Mucosa of rectum (tissue), 2 donors: ENCODE measurements around the gene PLEKHG4B.
A peak's percentile ranks its signal among the peaks of the same experiment; 100 is the strongest.
"Not testable (repeated sequence)": the region's sequence is repeated elsewhere in the genome, so short reads cannot be mapped to it uniquely, and the experiment has no call there.

Experiments
- H3K27ac ChIP-seq, 2 donors: one replicate each; pipeline ENCODE4 v1.7.0; 2013; ENCODE audit warnings: inconsistent platforms in 2 of 2, low read depth in 2 of 2, low read length in 2 of 2
- H3K27me3 ChIP-seq, 2 donors: one replicate each; pipeline ENCODE4 v1.7.0; 2013; ENCODE audit warnings: low read length in 2 of 2; ENCODE audit not compliant: control insufficient read depth in 2 of 2, insufficient read depth in 2 of 2
- H3K36me3 ChIP-seq, 2 donors: one replicate each; pipeline ENCODE4 v1.7.0; 2013; ENCODE audit warnings: low read length in 2 of 2; ENCODE audit not compliant: control insufficient read depth in 2 of 2, insufficient read depth in 2 of 2
- H3K4me1 ChIP-seq, 2 donors: one replicate each; pipeline ENCODE4 v1.7.0; 2013; ENCODE audit warnings: low read length in 2 of 2, mild to moderate bottlenecking in 1 of 2; ENCODE audit not compliant: control insufficient read depth in 2 of 2, insufficient read depth in 2 of 2
- H3K4me3 ChIP-seq, 2 donors: one replicate each; pipeline ENCODE4 v1.7.0; 2013; ENCODE audit warnings: low read length in 2 of 2
- H3K9ac ChIP-seq, 2 donors: one replicate each; pipeline ENCODE4 v1.7.0; 2013; ENCODE audit warnings: low read length in 2 of 2, low read depth in 1 of 2, mild to moderate bottlenecking in 1 of 2
- H3K9me3 ChIP-seq, 2 donors: one replicate each; pipeline ENCODE4 v1.7.0; 2013; ENCODE audit warnings: low read length in 2 of 2; ENCODE audit not compliant: control insufficient read depth in 2 of 2
- donor health status: healthy.
- donor health status: Normal muscosa, but diverticular disease.

The PLEKHG4B gene, protein sequence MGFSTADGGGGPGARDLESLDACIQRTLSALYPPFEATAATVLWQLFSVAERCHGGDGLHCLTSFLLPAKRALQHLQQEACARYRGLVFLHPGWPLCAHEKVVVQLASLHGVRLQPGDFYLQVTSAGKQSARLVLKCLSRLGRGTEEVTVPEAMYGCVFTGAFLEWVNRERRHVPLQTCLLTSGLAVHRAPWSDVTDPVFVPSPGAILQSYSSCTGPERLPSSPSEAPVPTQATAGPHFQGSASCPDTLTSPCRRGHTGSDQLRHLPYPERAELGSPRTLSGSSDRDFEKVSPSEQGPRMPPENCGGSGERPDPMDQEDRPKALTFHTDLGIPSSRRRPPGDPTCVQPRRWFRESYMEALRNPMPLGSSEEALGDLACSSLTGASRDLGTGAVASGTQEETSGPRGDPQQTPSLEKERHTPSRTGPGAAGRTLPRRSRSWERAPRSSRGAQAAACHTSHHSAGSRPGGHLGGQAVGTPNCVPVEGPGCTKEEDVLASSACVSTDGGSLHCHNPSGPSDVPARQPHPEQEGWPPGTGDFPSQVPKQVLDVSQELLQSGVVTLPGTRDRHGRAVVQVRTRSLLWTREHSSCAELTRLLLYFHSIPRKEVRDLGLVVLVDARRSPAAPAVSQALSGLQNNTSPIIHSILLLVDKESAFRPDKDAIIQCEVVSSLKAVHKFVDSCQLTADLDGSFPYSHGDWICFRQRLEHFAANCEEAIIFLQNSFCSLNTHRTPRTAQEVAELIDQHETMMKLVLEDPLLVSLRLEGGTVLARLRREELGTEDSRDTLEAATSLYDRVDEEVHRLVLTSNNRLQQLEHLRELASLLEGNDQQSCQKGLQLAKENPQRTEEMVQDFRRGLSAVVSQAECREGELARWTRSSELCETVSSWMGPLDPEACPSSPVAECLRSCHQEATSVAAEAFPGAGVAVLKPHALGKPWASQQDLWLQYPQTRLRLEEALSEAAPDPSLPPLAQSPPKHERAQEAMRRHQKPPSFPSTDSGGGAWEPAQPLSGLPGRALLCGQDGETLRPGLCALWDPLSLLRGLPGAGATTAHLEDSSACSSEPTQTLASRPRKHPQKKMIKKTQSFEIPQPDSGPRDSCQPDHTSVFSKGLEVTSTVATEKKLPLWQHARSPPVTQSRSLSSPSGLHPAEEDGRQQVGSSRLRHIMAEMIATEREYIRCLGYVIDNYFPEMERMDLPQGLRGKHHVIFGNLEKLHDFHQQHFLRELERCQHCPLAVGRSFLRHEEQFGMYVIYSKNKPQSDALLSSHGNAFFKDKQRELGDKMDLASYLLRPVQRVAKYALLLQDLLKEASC (N-terminal part only)

DNA sequence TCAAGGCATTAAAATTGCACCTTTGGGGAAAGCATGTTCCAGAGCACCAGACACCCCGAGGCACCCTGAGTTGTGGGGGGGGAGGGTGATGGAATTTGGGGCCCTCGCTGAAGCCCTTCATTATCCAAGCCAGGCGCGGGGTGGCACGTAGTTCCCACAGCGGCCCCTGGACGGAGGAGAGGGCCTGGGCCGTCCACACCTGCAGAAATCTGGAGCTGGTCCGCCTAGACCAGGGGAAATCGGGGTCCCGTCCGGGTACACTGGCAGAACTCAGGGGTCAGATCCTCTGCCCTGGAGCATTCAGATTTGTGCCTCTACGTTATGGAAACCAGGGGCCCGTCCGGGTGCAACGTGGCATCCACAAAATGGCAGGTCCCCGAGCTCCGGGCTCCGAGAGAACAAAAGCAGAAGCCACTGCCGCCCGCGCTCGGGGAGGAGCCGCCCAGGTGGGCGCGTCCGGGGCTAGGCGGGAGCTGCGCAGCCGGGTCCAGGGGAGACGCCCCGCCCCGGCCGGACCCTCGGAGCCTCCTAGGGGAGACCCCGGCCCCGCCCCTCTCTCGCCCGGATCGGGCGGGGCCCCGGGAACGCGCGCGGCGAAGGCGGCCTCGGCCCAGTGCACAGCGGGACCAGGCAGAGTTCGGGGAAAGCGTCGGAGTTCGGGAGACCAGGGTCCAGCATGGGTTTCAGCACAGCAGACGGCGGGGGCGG lies at the start of gene PLEKHG4B:
PLEKHG4B (plus strand) TSS at position 613 of the 708 bp plus-strand sequence; CDS start at position 677, 64 bp downstream.
- Histone ChIP-seq H3K4me1 (no peaks in the 10 kb centered on the region), H3K4me3 (peak within 1 kb of the TSS in 1 of 2 donors; percentile 3), H3K27me3 (peaks cover 27 to 28% of the 10 kb centered on the region in 2 donors), H3K27ac (no peak within 1 kb of the TSS), H3K9me3 (no peaks in the 10 kb centered on the region), H3K9ac (no peak within 1 kb of the TSS), H3K36me3 (no peaks in the 10 kb centered on the region)

DNA sequence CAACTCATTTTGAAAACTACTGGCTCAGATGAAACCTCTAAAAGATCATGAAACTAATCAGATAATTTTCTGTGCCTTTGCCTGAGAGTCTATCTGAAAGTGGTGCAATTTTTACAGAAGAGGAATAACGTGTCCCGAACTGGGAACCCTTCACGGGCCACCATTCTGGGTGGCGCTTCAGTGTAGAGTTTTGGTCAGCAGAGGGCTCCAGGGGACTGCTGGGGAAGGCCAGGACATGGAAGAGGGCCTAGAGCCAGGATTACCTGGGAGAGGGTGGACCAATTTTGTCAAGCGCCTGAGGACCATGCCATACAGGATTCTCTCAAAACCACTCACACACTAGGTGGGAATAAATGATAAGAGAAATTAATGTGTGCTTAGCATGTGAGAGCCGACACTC lies 49.7 kb upstream of the PLEKHG4B start:
- no peaks in the 10 kb centered on the region for H3K36me3 ChIP-seq
- H3K27me3 ChIP-seq = peaks cover 0 to 7% of the 10 kb centered on the region in 2 donors
- no peak overlapping the region for H3K9ac ChIP-seq
- H3K4me3 ChIP-seq = no peak overlapping the region
- H3K4me1 ChIP-seq = no peaks in the 10 kb centered on the region
- no peak overlapping the region for H3K27ac ChIP-seq
- H3K9me3 ChIP-seq = no peaks in the 10 kb centered on the region

DNA sequence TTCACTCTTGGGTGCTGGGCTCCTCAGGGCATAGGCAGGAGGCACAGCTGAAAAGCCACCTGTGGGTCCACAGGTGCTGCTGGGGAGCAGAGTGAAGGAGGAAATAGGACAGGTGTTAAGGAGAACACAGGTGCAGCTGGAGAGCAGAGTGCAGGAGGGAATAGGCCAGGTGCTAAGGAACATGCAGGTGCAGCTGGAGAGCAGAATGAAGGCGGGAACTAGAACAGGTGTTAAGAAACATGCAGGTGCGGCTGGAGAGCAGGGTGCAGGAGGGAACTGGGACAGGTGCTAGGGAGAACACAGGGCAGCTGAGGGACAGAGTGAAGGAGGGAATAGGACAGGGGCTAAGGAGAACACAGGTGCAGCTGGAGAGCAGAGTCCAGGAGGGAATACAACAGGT lies 43.8 kb upstream of the PLEKHG4B start:
- H3K4me3 ChIP-seq = no peak overlapping the region

DNA sequence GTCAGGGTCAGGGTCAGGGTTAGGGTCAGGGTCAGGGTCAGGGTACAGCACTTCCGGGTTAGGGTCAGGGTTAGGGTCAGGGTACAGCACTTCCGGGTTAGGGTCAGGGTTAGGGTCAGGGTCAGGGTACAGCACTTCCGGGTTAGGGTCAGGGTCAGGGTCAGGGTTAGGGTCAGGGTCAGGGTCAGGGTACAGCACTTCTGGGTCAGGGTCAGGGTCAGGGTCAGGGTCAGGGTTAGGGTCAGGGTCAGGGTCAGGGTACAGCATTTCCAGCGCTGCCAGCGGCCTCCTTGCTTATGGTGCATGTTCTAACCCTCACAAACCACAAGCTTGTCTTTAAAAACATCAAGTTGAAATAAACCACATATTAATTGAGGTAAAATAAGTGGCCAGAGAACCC lies 42.4 kb upstream of the PLEKHG4B start:
- H3K4me1 ChIP-seq, H3K4me3 ChIP-seq, H3K9ac ChIP-seq, H3K9me3 ChIP-seq, H3K36me3 ChIP-seq, H3K27ac ChIP-seq: not testable (repeated sequence)
- peaks cover 0 to 19% of the 10 kb centered on the region in 2 donors for H3K27me3 ChIP-seq

More for the DNA sequence above, 43.8 kb upstream of the PLEKHG4B start:
- H3K27me3 ChIP-seq = peaks cover 0 to 12% of the 10 kb centered on the region in 2 donors
- H3K4me1 ChIP-seq = no peaks in the 10 kb centered on the region
- H3K9ac ChIP-seq = no peak overlapping the region
- H3K27ac ChIP-seq = no peak overlapping the region
- H3K36me3 ChIP-seq = no peaks in the 10 kb centered on the region
- H3K9me3 ChIP-seq = no peaks in the 10 kb centered on the region

DNA sequence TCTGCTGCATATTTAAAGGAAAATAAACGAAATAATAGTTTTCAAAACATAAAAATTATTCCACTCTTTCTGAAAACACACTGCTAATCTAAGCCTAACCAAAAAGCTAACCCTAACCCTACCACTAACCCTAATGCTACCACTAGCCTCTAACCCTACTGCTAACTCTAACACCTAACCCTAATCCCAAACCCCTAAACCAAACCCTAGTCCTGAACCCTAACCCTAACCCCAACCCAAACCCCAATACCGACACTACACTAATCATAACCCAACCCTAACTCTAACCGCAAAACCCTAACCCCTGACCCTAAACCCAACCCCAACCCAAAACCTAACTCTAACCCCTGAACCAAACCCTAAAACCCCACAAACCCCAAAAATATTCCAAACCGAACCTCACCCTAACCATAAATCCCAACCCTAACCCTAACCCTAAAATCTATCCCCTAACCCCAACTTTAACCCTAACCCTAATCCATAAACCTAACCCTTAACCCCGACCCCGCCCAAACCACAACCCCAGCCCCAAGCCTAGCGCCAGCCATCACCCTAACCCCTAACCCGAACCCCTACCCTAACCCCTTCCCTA lies 41.9 kb upstream of the PLEKHG4B start:
- peaks cover 2 to 24% of the 10 kb centered on the region in 2 donors for H3K27me3 ChIP-seq
- H3K36me3 ChIP-seq = no peaks in the 10 kb centered on the region
- no peaks in the 10 kb centered on the region for H3K9me3 ChIP-seq
- no peaks in the 10 kb centered on the region for H3K4me1 ChIP-seq
- no peak overlapping the region for H3K27ac ChIP-seq
- no peak overlapping the region for H3K4me3 ChIP-seq
- H3K9ac ChIP-seq = no peak overlapping the region

DNA sequence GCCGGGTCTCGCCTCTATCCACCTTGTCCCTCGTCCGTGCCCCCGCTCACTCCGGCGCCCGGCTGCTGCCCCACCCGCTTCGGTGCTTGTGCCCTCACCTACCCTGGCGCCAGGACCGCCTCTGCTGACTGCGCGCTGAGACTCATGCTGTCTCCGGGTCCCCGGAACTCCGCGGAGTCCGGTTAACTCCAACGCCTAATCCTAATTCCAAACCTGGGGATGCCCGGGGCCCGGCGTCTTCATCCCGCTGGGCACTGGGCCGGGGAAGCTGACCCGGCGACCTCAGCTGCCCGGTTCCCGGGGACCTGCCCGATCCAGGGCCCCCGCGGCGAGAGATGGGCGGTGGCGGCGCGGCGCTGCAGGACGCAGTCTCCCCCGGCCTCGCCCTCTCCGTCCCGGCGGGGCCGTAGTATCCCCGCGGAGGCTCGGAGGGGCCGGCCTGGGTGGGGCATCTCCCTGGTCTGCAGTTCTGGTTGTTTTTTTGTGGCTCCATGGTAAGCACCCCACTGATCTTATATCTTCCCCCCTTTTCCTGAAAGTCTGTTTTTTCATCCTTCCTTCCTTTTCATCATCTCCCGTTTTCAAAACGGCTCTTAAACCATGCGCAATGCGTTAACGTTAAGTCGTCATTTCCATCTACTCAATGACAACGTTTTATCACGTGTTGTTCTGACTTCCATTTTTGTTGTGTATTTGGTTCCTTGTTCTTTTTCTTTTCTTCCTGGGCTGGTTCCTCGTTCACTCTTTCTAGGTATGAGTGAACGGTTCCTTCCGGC lies 41.1 kb upstream of the PLEKHG4B start:
- no peak overlapping the region for H3K27ac ChIP-seq
- H3K9ac ChIP-seq = no peak overlapping the region
- H3K4me1 ChIP-seq = no peaks in the 10 kb centered on the region
- peaks cover 2 to 28% of the 10 kb centered on the region in 2 donors for H3K27me3 ChIP-seq
- no peak overlapping the region for H3K4me3 ChIP-seq
- no peaks in the 10 kb centered on the region for H3K9me3 ChIP-seq
- no peaks in the 10 kb centered on the region for H3K36me3 ChIP-seq

DNA sequence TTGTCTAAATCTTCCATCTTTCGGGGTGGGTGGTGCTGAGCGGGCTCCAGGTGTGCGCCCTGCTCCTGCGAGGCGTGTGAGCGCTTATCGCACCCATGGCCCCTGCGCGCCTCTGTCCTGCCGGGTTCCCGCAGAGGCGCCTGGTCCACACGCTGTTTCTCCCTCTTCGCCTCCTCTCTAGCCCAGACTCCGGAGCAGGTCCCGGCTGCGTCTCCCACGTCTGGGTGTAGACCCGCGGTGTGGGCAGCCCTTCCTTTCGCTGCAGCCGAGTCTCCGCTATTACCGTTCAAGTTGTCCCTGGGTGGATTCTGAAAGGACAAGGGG lies 40.5 kb upstream of the PLEKHG4B start:
- Histone ChIP-seq H3K36me3 (no peaks in the 10 kb centered on the region), H3K9ac (no peak overlapping the region), H3K4me1 (no peaks in the 10 kb centered on the region), H3K27ac (no peak overlapping the region), H3K4me3 (no peak overlapping the region), H3K9me3 (no peaks in the 10 kb centered on the region), H3K27me3 (peaks cover 2 to 28% of the 10 kb centered on the region in 2 donors)

DNA sequence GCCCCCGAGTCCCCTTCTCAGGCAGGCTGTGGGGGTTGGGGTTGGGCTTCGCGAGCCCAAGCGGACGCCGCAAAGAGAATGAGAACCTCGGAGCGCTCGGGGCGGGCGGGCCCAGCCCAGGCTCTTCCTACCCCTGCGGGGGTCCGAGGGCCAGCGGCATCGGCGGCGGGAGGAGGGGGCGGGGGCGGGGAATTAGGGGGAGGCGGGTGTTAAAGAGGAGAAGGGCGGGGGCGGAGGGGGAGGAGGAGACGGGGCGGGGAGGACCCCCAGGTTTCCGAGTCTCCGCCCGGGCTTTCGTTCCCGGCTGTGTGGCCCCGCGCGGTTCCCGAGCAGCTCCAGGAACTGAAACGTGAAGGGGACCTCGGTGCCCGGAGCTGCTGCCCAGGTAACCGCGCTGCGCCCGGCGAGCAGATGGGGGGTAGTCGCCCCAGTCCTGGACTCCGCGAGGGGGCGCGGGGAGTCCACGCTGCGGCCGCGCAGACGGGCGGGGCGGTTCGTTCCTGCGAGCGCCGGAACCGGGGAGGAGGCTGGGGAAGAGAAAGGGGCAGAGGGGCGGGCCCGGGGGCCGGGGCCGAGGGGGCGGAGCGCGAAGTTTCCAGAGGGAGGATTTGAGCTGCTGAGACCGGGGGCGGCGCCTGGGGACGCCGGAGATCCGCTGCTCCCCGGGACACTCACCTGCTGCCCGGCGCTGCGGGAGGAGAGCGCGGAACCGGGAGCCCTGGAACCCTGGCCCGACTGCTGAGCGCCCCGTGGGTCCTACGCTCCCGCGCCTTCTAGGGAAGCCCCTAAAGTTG lies 38.4 kb upstream of the PLEKHG4B start:
- Histone ChIP-seq H3K27ac (no peak overlapping the region), H3K4me1 (no peaks in the 10 kb centered on the region), H3K9ac (no peak overlapping the region), H3K36me3 (no peaks in the 10 kb centered on the region), H3K9me3 (no peaks in the 10 kb centered on the region), H3K4me3 (peak overlapping the region in 1 of 2 donors; percentile 39), H3K27me3 (peaks cover 2 to 23% of the 10 kb centered on the region in 2 donors)
